GM12878 (cell line): ENCODE measurements around the gene TRPM6.

ENCODE experiments used
- CTCF ChIP-seq, 3 experiments: IDR thresholded peaks in 2 of 3; conservative IDR thresholded peaks in 1 of 3; 2 replicates each; pipeline ENCODE4 v1.5.1; 2011; ENCODE audit warnings: low read depth in 3 of 3, low read length in 3 of 3, mild to moderate bottlenecking in 3 of 3, control low read depth in 2 of 3, moderate library complexity in 2 of 3, inconsistent platforms in 1 of 3, mixed read lengths in 1 of 3; ENCODE audit not compliant: control insufficient read depth in 2 of 3, insufficient read depth in 1 of 3; ENCODE audit errors: extremely low read depth in 1 of 3
- EZH2 ChIP-seq: IDR thresholded peaks from 2 replicates; pipeline ENCODE4 v1.6.1; 2012; ENCODE audit warnings: low read depth, mild to moderate bottlenecking, control low read depth, inconsistent platforms, low read length, borderline replicate concordance; ENCODE audit not compliant: control insufficient read depth
- NFYB ChIP-seq: IDR thresholded peaks from 2 replicates; pipeline ENCODE4 v1.6.1; 2011; ENCODE audit warnings: low read depth, mild to moderate bottlenecking, low read length, improper control_type of control experiment, moderate library complexity; ENCODE audit not compliant: insufficient read depth
- POLR2AphosphoS5 ChIP-seq: IDR thresholded peaks from 2 replicates; pipeline ENCODE4 v1.6.1; 2011; ENCODE audit warnings: mild to moderate bottlenecking, low read length, inconsistent platforms
- RAD21 ChIP-seq: IDR thresholded peaks from 2 replicates; pipeline ENCODE4 v1.6.1; 2011; ENCODE audit warnings: mild to moderate bottlenecking, low read depth, low read length, moderate library complexity; ENCODE audit not compliant: insufficient read depth
- SREBF2 ChIP-seq: IDR thresholded peaks from 2 replicates; pipeline ENCODE4 v1.6.1; 2012; ENCODE audit warnings: mild to moderate bottlenecking, low read length
- TCF12 ChIP-seq: IDR thresholded peaks from 2 replicates; pipeline ENCODE4 v1.6.1; 2011; ENCODE audit warnings: low read depth, mild to moderate bottlenecking, low read length

DNA sequence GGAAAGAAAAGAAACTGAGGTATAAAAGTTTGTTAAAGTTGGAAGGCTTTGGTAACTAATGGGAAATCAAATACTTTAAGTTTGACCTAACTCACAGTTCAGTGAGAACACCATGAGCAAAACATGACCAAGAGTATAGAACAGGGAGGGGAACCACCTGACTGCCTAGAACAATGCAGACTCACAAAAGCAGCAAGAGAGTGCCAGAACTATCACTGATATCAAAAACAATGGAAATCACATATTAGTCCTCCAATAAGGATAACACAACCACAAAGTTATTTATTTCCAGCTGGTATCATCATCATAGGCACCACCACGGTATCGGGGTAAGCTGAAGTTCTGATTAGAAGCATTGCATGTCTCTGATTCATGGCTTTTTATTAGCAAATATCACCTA, 77.5 kb downstream of the TRPM6 start:
- no peak for TF ChIP-seq SREBF2
- no peak for TF ChIP-seq CTCF (IDR thresholded peaks at IDR 0.05 in 2 of 3, conservative IDR thresholded peaks at IDR 0.05 in 1 of 3; ENCODE audit: control insufficient read depth in 2 of 3, extremely low read depth in 1 of 3, insufficient read depth in 1 of 3, low read depth in 3 of 3, low read length in 3 of 3)
- no peak for TF ChIP-seq RAD21
- TF ChIP-seq EZH2: no peak
- TF ChIP-seq NFYB: no peak
- no peak for TF ChIP-seq TCF12
- no peak for TF ChIP-seq POLR2AphosphoS5
